Measurements from ENCODE around the gene EIPR1. TPM values are rescaled to one million over a fixed set of nuclear protein-coding genes. Genes with fewer than 3 reads are reported as not detected.

The EIPR1 gene
- total RNA-seq, 1 experiment from 2014 or later, result 27.8 TPM

GRCh38 chr2:3387644-3388411, 10.2 kb upstream of the EIPR1 start:
- no peak for DNase-seq
- no peak for TF ChIP-seq CTCF (conservative IDR thresholded peaks at IDR 0.05)
- Histone ChIP-seq H2BK20ac (ENCODE audit: low read depth, low read length, poor library complexity, severe bottlenecking) (no peak overlapping the region), H3T11ph (ENCODE audit: low read length) (no peak overlapping the region), H3K27ac (ENCODE audit: insufficient read length, low read depth, low read length) (no peak overlapping the region), H3K79me1 (ENCODE audit: insufficient read depth, low read depth, low read length, poor library complexity, severe bottlenecking) (peaks cover 2% of the 10 kb centered on the region), H3K27me3 (ENCODE audit: insufficient read depth, low read length) (no peaks in the 10 kb centered on the region), H2BK15ac (ENCODE audit: low read depth, low read length) (no peak overlapping the region), H2AFZ (ENCODE audit: low read length) (no peak overlapping the region), H2BK5ac (ENCODE audit: insufficient read length, low read length) (no peak overlapping the region), H2BK120ac (ENCODE audit: low read depth, low read length, poor library complexity, severe bottlenecking) (no peak overlapping the region), H3K4me2 (ENCODE audit: insufficient read depth, insufficient read length, low read length) (no peak overlapping the region), H3K4ac (ENCODE audit: low read depth, low read length) (no peak overlapping the region), H3K23ac (ENCODE audit: insufficient read length, low read depth, low read length) (no peak overlapping the region), H3K18ac (ENCODE audit: insufficient read length, low read depth, low read length) (no peak overlapping the region), H3K9ac (ENCODE audit: extremely low read depth, insufficient read length, low read length) (no peak overlapping the region), H4K5ac (ENCODE audit: insufficient read length, low read depth, low read length) (no peak overlapping the region), H4K20me1 (ENCODE audit: control insufficient read depth, insufficient read depth, insufficient read length) (no peaks in the 10 kb centered on the region), H3K23me2 (ENCODE audit: insufficient read length, low read depth, low read length, poor library complexity, severe bottlenecking) (no peaks in the 10 kb centered on the region), H2AK5ac (ENCODE audit: insufficient read length, low read length) (no peak overlapping the region), H4K91ac (ENCODE audit: insufficient read length, low read depth, low read length) (no peak overlapping the region), H3K4me1 (ENCODE audit: insufficient read depth, low read length) (no peaks in the 10 kb centered on the region), H3K56ac (ENCODE audit: insufficient read length, low read depth, low read length) (no peak overlapping the region), H3K9me3 (ENCODE audit: control insufficient read depth, low read depth, low read length) (no peaks in the 10 kb centered on the region), H4K8ac (replicated peaks; ENCODE audit: insufficient read length, low read depth, low read length) (no peak overlapping the region), H3K79me2 (ENCODE audit: insufficient read depth, low read length) (no peaks in the 10 kb centered on the region; the same call in 1 of the 2 replicates), H3K14ac (ENCODE audit: insufficient read depth, low read length) (no peak overlapping the region), H2BK12ac (ENCODE audit: insufficient read length, low read depth, low read length) (no peak overlapping the region)
- Mint-ChIP-seq H3K27ac (no peak overlapping the region), H3K4me3 (no peak overlapping the region), H3K4me1 (no peaks in the 10 kb centered on the region), H3K9me3 (no peaks in the 10 kb centered on the region), H3K27me3 (ENCODE audit: low read depth) (no peaks in the 10 kb centered on the region), H3K36me3 (ENCODE audit: insufficient read depth in 1 of 3, low read depth in 3 of 3) (peaks cover 20 to 41% (median 37%) of the 10 kb centered on the region in 3 experiments; a peak in 6 of 7 replicates)
- WGBS (ENCODE audit: extremely low coverage, insufficient read length, low lambda C conversion rate), result no CpG with 5 or more reads among the region's 89 CpGs
